ENCODE data around the gene NAA30. TPM values are rescaled to one million over a fixed set of nuclear protein-coding genes. Genes with fewer than 3 reads are reported as not detected.

The NAA30 gene
- total and polyA plus RNA-seq, 8 donors: 3.1 to 31.6 (median 16.3) TPM

DNA sequence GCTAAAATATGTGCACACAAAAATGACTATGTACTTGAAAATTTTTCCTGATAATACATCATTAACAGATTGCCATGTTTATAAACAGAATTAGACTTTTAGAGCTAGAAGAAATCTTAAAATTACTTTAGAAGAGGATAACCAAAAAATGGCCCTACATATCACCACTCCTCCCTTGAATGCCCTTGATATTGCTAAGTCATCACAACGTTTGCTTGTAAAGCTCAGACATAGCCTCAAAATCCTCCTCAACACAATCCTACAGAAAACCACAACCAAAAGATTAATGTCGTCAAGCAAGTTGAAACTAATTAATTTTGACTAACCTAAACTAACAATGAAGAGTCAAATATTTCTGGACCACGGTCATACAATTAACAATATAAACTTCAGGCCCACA is 19.4 kb upstream of the NAA30 start:
- Histone ChIP-seq H3K9me3 (peaks cover 0 to 5% (median 0%) of the 10 kb centered on the region in 4 donors), H3K4me3 (no peak overlapping the region), H3K4me1 (no peaks in the 10 kb centered on the region), H3K36me3 (no peaks in the 10 kb centered on the region), H3K27ac (no peak overlapping the region), H3K27me3 (peaks cover 0 to 15% (median 0%) of the 10 kb centered on the region in 3 donors)
- no peak for DNase-seq
- intact Hi-C loops (cut with DNase I; ENCODE audit: low total_unique reads): no loop called here
- WGBS, 5 donors: 34 to 51% (median 43%) methylated on average over 3 of the region's 3 CpGs
- no peak for TF ChIP-seq POLR2A (IDR thresholded peaks at IDR 0.05)
- TF ChIP-seq EP300 (IDR thresholded peaks at IDR 0.05): no peak
- TF ChIP-seq, protein P1, sequence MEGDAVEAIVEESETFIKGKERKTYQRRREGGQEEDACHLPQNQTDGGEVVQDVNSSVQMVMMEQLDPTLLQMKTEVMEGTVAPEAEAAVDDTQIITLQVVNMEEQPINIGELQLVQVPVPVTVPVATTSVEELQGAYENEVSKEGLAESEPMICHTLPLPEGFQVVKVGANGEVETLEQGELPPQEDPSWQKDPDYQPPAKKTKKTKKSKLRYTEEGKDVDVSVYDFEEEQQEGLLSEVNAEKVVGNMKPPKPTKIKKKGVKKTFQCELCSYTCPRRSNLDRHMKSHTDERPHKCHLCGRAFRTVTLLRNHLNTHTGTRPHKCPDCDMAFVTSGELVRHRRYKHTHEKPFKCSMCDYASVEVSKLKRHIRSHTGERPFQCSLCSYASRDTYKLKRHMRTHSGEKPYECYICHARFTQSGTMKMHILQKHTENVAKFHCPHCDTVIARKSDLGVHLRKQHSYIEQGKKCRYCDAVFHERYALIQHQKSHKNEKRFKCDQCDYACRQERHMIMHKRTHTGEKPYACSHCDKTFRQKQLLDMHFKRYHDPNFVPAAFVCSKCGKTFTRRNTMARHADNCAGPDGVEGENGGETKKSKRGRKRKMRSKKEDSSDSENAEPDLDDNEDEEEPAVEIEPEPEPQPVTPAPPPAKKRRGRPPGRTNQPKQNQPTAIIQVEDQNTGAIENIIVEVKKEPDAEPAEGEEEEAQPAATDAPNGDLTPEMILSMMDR (IDR thresholded peaks at IDR 0.05): no peak
- TF ChIP-seq POLR2AphosphoS5 (IDR thresholded peaks at IDR 0.05): no peak

DNA sequence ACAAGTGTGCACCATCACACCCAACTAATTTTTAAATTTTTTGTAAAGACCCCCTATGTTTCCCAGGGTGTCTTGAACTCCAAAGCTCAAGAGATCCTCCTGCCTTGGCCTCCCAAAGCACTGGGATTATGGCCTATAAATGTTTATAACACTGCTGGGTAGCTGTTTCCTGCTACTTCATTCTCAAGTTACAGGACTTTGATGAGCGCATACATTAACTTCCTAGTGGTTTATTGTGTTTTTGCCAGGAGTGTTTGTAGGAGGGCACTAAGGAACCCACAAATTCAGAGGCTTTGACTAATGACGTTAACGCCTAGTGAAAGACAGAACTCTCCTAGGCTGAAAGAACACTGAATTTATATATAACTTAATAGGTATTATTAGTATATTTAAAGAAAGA is 15.2 kb upstream of the NAA30 start:
- Histone ChIP-seq H3K27me3 (no peaks in the 10 kb centered on the region), H3K4me1 (no peaks in the 10 kb centered on the region), H3K36me3 (no peaks in the 10 kb centered on the region), H3K9me3 (peaks cover 0 to 2% (median 0%) of the 10 kb centered on the region in 4 donors), H3K4me3 (no peak overlapping the region), H3K27ac (no peak overlapping the region)
- DNase-seq: no peak
- intact Hi-C loops (cut with DNase I; ENCODE audit: low total_unique reads): no loop called here
- TF ChIP-seq EP300 (IDR thresholded peaks at IDR 0.05): no peak
- TF ChIP-seq POLR2A (IDR thresholded peaks at IDR 0.05): no peak
- TF ChIP-seq, protein P1 (IDR thresholded peaks at IDR 0.05): no peak
- TF ChIP-seq POLR2AphosphoS5 (IDR thresholded peaks at IDR 0.05): no peak
- WGBS, 5 donors: 64 to 87% (median 82%) methylated on average over 3 of the region's 3 CpGs

DNA sequence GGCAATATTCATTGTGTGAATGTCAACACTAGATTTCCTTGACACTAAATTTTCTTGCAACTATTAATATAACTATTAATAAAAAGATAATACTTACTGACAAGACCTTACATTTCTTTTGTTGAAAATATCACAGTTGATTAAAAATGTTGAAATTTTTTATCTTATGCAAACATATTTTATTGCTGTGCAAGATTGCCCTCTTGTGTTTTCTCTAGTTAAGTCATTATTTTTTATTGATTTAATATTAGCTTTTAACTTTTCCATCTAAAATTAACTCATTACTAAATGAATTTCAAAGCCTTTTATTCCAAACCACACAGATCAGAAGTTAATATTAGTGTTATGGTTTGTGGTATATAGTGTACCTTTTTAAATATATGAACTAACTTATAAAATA is 11.7 kb upstream of the NAA30 start:
- no peaks in the 10 kb centered on the region for H3K36me3 ChIP-seq
- TF ChIP-seq POLR2A (IDR thresholded peaks at IDR 0.05): no peak
- TF ChIP-seq EP300 (IDR thresholded peaks at IDR 0.05): no peak
- no peaks in the 10 kb centered on the region for H3K4me1 ChIP-seq
- no peak for DNase-seq
- no peaks in the 10 kb centered on the region for H3K27me3 ChIP-seq
- H3K9me3 ChIP-seq: no peaks in the 10 kb centered on the region
- intact Hi-C loops (cut with DNase I; ENCODE audit: low total_unique reads): no loop called here
- no peak overlapping the region for H3K27ac ChIP-seq
- no peak overlapping the region for H3K4me3 ChIP-seq

DNA sequence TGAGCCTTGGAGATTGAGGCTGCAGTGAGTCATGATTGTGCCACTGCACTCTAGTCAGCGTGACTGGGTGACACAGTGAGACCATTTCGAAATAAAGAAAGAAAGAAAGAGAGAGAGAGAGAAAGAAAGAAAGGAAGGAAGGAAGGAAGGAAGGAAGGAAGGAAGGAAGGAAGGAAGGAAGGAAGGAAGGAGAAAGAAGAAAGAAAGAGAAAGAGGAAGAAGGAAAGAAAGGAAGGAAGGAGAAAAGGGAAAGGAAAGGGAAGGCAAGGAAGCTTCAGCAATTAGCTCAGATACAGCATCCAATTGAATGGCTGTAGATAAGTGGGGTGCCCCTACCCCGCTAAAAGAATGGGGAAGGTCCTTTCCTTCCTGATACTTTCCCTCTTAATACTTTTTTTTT is 9.5 kb upstream of the NAA30 start:
- H3K9me3 ChIP-seq: no peaks in the 10 kb centered on the region
- no peaks in the 10 kb centered on the region for H3K4me1 ChIP-seq
- no peaks in the 10 kb centered on the region for H3K27me3 ChIP-seq
- 84 to 90% (median 87%) methylated on average over 3 of the region's 3 CpGs for WGBS, 5 donors
- no peaks in the 10 kb centered on the region for H3K36me3 ChIP-seq
- H3K27ac ChIP-seq: no peak overlapping the region
- TF ChIP-seq, protein P1 (IDR thresholded peaks at IDR 0.05): no peak
- TF ChIP-seq EP300 (IDR thresholded peaks at IDR 0.05) (no peak), POLR2A (IDR thresholded peaks at IDR 0.05) (no peak), POLR2AphosphoS5 (IDR thresholded peaks at IDR 0.05) (no peak)
- DNase-seq: no peak
- intact Hi-C loops (cut with DNase I; ENCODE audit: low total_unique reads): no loop called here
- no peak overlapping the region for H3K4me3 ChIP-seq

DNA sequence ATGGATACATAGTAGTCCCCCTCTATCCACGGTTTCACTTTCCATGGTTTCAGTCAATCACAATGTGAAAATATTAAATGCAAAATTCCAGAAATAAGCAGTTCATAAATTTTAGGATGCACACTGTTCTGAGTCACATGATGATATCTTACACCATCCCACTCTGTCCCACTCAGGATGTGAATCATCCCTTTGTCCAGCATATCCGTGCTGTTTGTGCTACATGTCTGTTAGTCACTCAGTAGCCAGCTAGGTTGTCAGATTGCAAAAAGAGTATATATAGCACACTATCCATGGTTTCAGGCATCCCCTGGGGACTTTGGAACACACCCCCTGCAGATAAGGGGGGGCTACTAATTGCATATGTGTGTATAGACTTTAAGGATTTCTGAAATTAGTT is 8.1 kb upstream of the NAA30 start:
- Histone ChIP-seq H3K36me3 (no peaks in the 10 kb centered on the region), H3K4me1 (no peaks in the 10 kb centered on the region), H3K9me3 (no peaks in the 10 kb centered on the region), H3K4me3 (no peak overlapping the region), H3K27me3 (no peaks in the 10 kb centered on the region), H3K27ac (no peak overlapping the region)
- no peak for DNase-seq
- TF ChIP-seq POLR2AphosphoS5 (IDR thresholded peaks at IDR 0.05) (no peak), POLR2A (IDR thresholded peaks at IDR 0.05) (no peak), EP300 (IDR thresholded peaks at IDR 0.05) (no peak)
- TF ChIP-seq, protein P1 (IDR thresholded peaks at IDR 0.05): no peak
- WGBS, 5 donors: 75 to 88% (median 80%) methylated on average over 2 of the region's 2 CpGs
- intact Hi-C loops (cut with DNase I; ENCODE audit: low total_unique reads): no loop called here
